HG02571 (cell line): Measurements from ENCODE around the gene CD244.
"Not testable (repeated sequence)": the region's sequence is repeated elsewhere in the genome, so short reads cannot be mapped to it uniquely, and the experiment has no call there.

Experiments used
- ATAC-seq: cut with Tn5 transposase; IDR thresholded peaks from one replicate; pipeline ENCODE4 v1.9.1; 2021; ENCODE audit warnings: mild to moderate bottlenecking, moderate library complexity; ENCODE audit not compliant: unreplicated experiment

The CD244 gene

DNA sequence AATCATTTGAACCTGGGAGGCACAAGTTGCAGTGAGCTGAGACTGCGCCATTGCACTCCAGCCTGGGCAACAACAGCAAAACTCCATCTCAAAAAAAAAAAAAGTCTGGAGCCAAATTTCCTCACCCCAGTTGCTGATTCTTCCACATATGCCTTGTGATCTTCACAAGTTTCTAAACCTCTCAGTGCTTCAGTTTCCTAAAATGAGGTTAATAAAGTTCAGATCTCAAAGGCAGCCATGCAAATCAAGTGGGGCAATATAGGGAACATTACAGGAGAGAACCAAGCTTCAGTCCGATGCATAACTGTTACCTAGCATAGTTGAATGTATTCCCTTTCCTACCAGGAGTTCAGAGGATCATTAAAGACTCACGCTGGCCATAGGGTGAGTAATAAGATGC is 17.5 kb upstream of the CD244 start:
- ATAC-seq = no peak

DNA sequence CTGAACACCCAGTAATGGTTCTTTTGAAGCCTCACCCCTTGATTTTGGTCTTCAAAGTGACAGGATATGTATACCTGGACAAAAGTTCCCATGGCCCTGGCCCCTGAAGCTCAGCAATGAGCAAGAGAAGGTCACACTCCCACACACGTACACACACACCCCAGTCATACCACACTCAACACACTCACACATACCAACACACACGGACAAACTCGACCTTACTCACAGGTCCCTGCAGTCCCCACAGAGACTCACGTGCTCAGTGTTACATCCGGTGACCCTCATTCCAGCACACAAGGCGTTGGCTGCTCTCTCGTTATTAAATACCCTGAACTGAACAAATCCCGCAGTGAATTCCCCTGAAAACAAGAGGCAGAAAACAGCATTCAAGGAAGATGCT is 16.4 kb upstream of the CD244 start:
- no peak for ATAC-seq

DNA sequence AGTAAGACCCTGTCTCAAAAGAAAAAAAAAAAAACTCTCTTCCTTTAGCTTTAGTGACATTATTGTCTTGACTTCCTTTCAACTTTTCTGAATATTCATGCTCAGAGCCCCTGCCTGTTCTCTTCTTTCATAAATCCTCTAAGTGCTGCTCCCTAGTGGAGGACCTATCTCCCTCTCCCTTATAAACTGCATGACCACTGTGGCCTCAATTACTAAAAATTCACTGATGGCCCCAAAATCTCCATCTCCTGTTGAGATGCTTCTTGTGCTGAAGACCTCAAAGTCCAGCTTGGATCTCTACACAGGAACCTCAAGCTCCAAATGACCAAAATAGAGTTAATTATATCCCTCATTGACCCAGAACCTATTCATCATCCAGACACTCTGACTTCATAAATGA is 14.5 kb upstream of the CD244 start:
- no peak for ATAC-seq

DNA sequence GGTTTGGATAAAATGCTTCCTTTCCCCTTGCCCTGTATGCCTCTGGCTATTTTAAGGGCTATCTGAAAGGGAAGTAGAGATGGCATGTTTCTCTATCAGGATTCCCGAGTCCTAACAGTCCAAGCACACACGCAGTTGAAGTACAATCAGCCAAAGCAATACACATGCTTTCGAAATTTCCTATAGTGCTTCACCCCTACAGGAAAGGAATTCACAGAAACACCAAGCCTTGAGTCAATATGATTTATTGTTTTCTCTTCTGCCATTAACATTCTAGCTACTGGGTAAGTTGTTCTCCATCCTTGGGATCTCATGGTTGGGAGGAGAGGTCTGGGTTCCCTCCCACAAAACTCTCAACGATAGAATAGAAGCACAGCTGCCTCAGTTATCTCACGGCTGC is 13.6 kb upstream of the CD244 start:
- no peak for ATAC-seq

DNA sequence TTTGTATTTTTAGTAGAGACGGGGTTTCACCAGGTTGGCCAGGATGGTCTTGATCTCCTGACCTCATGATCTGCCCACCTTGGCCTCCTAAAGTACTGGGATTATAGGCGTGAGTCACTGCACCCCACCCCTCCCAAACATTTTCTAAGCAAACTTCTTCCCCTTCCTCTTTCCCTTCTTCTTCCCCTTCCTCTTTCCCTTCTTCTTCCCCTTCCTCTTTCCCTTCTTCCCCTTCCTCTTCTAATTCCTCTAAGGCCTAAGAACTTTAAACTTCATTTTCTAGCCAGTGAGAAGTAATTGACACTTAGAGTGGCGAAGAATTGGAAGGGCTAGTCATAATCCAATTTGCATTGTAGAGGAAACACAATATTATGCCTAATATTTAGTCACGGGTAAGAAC is 12.9 kb upstream of the CD244 start:
- not testable (repeated sequence) for ATAC-seq

DNA sequence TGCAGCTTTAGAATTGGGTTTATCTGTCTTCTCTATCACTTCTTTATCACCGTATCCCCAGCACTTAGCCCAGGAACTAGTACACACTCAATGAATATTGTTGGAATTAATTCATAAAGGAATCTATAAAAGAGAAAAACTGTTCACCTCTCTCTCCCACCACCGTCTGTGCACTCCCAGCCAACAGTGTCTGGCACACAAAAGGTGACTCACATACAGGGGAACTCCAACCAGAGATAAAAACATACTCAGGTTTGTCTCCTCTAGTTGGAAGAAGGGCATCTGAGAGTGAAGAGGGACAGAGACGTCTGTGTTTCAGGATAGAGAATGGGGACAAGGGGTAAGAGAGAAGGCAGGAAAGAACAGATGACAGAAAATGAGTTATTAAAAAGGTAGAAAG is 12.2 kb upstream of the CD244 start:
- no peak for ATAC-seq

DNA sequence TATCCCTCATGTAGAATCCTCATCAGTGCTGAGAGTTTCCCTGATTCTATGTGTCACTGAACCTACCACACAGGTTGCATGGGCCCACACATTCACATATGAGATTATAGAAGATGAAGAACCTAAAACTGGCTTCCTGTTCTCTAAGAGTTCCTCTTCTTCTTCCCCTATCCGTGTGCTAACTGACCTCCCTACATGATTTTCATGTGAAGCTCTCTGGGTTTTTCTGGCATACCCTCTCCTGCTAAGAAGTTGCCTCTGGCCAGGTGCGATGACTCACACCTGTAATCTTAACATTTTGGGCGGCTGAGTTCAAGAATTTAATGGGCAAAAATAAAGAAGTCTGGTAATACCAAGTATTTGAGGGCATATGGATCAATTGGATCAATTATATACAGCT is 5.5 kb upstream of the CD244 start:
- no peak for ATAC-seq

DNA sequence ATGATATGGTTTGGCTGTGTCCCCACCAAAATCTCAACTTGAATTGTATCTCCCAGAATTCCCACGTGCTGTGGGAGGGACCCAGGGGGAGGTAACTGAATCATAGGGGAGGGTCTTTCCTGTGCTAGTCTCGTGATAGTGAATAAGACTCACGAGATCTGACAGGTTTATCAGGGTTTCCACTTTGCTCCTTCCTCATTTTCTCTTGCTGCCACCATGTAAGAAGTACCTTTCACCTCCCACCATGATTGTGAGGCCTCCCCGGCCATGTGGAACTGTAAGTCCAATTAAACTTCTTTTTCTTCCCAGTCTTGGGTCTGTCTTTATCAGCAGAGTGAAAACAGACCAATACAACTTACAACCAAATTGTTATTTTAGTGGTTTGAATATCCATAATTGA is 5.0 kb upstream of the CD244 start:
- ATAC-seq = not testable (repeated sequence)

DNA sequence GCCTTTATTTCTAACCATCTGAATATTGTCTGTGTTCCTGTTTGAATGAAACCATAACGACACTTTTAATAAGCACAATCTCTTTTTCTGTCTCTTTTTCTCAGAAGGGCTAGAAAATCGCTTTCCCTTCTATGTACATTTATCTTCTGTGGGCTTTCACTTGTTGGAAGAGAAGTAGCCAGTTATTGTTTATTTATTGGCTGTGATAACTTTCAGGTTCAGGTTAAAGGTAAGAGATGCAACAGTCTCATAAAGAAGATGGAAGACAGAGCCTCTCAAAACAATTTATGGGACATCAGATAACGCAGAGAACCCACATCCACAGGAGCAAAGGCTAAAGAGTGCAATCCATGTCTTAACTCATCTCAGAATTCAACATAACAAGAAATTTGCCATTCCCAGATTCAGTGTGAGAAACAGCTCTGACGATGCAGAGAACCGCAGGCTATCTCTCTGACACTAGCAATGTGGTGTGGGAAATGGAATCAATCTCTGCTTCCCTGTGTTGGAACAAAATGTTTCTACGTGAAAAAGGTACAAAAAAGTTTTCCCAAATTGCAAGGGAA is 4.1 kb upstream of the CD244 start:
- ATAC-seq = no peak

DNA sequence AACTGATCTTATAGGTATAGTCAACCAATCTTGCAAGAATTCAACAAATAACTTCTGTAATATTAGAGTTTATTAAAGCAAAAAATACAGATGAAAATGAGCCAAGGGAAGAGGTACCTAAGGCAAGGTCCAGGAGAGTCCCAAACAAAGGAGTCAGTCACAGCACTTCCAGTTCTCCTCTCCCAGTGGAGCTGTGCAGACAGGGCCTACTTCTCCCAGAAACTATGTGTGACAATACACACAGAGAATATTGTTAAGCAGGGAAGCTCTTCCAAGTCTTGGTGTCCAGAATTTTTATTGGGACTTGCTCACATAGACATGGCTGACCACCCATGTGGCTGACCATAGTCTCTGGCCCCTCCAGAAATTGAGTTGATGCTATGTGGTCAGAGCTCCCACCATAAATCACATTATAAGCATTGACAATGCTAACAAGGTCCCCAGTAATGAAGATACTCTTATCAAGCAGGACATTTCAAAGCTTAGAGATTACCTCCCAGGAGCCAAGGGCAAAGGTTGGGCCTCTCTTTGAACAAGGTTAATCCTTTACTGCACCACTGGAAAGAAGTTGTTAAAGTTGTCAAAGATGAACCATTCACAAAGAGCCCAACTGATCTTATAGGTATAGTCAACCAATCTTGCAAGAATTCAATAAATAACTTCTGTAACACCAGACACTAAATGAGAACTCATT is 3.5 kb upstream of the CD244 start:
- no peak for ATAC-seq

DNA sequence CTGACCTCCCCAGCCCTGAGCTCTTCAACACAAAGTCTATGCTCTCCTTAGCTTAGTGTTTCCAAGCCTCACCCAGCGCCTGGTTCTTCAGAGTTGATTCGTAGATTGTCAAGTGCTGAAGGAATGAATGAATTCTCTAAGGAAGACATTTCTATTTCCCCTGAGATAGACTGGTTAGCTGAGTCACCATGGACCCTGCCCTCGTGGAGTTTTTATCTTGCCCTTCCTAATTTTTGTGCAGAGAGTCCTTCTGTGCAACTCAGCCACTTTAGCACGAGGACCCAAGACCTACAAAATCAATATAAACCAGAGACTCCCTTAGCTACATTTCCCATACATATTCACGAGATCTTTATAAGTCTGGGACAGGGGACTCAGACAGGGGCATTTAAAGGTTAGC is 2.6 kb upstream of the CD244 start:
- no peak for ATAC-seq

DNA sequence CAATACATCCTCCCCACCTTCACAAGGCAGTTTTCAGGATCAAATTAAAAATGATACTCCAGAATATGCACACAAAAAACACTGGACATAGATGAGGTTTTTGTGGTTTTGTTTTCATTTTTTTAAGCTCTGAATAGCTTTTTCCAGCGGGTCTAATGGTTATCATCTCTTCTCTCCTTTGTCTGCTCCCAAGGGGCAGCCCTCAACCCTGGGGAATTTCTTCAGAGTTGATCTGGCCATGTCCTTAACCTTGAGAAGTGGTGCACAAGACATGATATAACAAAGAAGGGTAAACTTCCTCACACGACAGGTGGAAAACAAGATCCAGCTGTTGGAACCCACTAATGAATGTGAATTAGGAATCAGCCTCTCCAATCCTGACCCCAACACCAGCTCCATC is 1.5 kb upstream of the CD244 start:
- no peak for ATAC-seq

DNA sequence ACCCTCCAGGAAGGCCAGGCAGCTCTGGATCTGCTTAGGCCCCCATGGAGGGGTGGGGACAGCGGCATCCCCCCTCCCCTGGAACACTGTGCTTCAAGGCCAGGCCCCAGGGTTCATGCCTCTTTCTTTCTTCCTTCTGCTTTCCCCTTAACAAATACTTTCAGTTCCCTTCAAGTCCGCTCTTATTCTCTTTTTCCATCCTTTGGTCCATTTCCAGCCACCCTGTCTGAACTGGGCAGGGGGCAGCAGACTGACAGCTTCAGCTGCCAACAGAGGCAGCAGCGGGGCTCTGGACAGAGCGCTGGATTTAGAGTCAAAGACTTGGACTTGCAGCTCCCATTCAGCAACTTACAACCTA is 1.1 kb upstream of the CD244 start:
- ATAC-seq = no peak

DNA sequence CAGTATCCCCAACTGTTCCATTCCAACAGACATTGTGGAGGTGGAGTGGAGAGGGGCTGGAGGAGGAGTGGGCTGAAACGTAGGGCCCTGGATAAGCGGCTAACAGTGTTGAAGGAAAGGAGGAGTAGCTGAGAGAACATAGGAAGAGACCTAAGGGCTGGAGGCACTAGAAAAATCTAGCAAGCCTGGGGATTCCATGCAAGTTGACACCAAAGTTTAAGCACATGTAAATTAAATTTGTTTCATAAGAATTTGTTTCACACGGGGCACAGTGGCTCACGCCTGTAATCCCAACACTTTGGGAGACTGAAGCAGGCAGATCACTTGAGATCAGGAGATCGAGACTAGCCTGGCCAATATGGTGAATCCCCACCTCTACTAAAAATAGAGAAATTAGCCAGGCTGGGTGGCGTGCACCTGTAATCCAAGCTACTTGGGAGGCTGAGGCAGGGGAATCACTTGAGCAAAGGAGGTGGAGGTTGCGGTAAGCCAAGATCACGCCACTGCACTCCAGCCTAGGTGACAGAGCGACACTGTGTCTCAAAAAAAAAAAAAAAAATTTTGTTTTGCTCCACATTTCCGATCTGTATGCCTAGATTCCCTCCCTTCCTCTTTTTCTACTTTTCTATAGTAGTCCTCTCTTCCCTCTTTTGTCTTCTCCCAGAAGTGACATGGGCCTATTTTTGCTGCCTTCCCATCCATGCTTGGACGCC is 530 bp upstream of the CD244 start:
- ATAC-seq = no peak

DNA sequence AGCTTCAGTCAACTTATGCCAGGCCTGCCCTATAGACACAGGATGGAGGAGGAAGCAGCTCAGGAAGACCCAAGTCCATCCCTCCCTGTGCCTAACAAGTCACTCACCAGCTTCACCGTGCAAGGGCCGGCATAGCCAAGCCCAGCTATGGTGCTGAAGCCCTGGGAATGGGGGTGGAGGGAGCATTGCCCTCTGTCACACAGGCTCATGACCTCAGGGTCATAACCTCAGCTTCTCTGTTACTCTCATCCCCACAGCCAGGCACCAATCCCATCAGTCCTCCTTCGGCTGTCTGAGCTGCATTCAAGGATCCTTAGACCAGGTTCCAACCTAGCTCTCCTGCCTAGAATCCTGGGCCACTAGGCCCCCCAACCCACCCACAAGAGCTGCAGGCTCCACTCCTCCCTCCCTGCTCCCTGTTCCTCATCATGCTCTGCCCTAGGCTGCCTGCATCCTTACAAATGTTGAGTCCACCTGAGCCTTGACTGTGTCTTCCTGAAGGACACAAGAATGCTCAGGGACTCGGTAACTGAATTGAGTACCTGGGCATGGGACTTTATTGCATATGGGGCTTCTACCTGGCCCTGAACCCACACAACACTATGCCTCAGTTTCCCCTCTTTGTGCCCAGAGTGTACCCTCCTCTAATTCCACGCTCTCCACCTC is 1.7 kb downstream of the CD244 start:
- ATAC-seq = no peak

DNA sequence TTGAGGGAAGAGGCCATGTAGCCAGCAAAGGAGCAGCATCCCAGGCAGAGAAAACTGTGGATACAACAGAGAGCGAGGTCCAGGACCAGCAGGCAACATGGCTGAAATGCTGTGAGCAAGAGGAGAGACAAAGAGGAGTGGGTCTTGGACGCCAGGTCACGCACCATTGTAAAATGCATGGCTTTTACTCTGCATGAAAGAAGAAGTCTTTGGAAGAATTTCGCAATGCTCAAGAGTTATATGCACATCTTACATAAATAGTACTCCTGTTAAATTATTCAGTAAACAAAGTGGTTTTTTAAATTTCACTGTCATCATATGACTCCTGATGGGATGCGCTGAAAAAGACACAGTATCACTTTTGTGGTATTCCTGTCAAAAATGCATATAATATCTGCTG is 3.5 kb downstream of the CD244 start:
- no peak for ATAC-seq

DNA sequence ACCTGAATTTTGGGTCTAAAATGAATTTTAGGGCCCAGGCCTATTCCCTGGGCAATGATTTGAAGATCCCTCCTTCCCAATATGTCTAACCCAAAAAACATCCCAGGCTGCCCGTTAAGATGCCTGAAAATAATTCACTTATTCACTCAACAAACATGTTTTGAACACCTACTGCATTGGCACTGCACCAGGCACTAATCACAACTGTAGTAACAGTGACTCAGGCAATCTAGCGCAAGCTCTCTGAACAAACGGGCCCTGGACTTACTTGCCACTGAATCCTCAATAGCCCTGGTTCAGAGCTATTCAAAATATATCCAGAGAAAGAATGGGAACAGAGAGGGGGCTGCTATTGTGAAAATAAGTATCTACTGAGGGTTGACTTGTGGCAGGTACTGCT is 4.2 kb downstream of the CD244 start:
- ATAC-seq = no peak

DNA sequence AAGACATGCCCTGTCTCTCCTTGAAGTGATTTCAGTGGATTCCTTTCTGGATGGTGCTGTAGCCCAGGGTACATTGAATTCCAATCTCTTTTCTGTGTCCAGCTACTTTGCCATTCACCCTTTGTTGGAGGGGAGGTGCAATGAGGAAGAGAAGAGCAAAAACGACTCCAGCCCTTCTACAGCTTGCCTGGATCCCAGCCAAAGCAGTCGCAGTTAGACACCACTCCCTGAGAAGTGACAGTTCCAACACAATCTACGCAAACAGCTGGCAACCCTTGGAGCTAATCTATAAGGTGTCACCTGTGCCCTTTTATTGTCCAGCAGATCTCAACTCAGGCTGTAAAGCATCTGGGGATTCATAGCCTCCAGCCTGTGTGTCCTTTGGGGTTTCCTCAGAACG is 4.6 kb downstream of the CD244 start:
- no peak for ATAC-seq

DNA sequence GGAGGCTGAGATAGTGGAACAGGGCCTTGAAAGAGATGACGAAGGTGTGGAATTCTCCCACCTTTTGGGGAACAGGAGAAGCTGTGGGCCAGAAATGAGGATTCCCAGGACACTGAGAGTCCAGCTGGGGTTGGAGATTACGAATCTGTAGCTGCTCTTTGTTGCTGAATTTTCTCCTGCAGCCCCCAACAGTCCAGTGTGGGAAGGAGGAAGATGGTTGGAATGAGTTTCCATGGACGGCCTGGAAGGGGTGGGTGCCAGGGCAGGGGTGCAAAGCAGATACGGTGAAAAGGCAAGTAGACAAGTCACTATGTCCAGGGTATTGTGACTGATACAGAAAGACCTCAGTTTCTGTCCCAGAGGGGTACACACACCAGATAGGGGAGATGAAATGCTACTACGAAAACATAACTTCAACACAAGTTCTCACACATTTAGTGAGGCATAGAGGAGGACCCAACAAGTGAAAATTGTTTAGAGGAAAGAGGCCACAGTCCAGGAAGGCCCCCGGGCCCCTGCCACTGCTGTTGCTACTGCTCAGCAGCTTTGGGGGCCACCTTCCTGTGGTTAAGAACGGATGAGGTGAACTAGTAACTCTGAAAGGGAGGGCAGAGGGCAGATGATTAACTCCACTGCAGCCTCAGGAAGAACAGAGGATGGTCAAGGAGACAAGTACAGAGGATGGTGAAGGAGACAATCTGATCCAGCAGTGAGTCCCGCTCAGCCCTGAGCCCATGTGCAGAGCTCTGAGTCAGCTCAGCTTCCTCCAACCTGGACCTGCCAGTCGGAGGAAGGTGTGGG is 7.3 kb downstream of the CD244 start:
- ATAC-seq = no peak

DNA sequence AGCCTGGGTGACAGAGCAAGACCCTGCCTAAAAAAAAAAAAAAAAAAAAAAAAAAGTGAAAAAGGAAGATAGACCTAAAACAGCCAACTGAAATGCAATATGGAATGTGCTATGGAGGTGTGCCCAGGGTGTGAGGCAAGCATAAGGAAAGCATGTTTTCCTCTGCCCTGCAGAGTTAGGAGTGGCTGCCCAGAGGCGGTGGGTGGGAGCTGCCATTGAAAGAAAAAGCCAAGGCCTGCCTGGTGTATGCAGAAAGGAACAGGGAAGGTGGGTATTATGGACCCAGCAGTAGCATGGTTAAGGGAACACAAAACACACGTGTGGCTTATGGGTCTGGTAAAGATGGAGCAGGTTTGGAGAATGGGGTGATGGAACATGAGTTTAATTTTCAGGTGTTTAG is 8.9 kb downstream of the CD244 start:
- ATAC-seq = no peak

DNA sequence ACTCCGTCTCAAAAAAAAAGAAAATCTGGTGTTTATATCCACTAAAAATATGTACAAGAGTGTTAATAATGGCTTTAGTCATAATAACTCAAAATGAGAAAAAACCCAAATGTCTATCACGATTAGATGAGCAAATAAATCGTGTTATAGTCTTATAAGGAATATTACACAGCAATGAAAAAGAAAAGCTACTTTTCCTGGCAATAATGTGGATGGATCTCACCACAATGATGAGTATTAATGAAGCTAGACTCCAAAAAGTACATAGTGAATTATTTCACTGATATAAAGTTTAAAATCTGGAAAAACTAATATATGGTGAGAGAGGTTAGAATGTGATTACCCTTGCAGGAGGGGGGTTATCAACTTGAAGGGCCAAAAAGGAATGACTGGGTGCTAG is 9.7 kb downstream of the CD244 start:
- ATAC-seq = no peak
